Measurements from ENCODE around the gene MYO9A.

DNA sequence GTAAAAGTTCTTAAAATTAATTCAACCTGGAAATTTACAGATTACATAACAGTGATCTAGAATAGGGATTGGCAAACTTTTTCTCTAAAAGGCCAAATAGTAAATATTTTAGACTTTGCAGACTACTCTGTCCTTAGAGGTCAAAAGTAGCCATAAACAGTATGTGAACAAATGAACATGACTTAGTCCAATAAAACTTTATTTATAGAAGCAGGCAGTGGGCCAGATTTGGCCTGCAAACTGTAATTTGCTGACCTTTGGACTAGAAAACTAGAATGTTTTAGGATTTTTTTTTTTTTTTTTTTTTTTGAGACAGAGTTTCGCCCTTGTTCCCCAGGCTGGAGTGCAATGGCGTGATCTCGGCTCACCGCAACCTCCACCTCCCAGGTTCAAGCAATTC lies 12.3 kb upstream of the MYO9A start:
- TF ChIP-seq CTCF (IDR thresholded peaks at IDR 0.05; ENCODE audit: borderline replicate concordance, extremely low read depth, low read length, poor library complexity, severe bottlenecking) = no peak
- TF ChIP-seq EZH2 (IDR thresholded peaks at IDR 0.05; ENCODE audit: borderline replicate concordance, low read depth, low read length, severe bottlenecking) = no peak
